GM21529 (cell line): Measurements from ENCODE around the gene TMEM143.
"Not testable (repeated sequence)": the region's sequence is repeated elsewhere in the genome, so short reads cannot be mapped to it uniquely, and the experiment has no call there.

Experiments
- ATAC-seq: cut with Tn5 transposase; IDR thresholded peaks from one replicate; pipeline ENCODE4 v1.9.1; 2021; ENCODE audit not compliant: unreplicated experiment

TMEM143 gene

GRCh38 chr19:48297975-48298374, 65.8 kb downstream of the TMEM143 start:
- no peak for ATAC-seq

DNA sequence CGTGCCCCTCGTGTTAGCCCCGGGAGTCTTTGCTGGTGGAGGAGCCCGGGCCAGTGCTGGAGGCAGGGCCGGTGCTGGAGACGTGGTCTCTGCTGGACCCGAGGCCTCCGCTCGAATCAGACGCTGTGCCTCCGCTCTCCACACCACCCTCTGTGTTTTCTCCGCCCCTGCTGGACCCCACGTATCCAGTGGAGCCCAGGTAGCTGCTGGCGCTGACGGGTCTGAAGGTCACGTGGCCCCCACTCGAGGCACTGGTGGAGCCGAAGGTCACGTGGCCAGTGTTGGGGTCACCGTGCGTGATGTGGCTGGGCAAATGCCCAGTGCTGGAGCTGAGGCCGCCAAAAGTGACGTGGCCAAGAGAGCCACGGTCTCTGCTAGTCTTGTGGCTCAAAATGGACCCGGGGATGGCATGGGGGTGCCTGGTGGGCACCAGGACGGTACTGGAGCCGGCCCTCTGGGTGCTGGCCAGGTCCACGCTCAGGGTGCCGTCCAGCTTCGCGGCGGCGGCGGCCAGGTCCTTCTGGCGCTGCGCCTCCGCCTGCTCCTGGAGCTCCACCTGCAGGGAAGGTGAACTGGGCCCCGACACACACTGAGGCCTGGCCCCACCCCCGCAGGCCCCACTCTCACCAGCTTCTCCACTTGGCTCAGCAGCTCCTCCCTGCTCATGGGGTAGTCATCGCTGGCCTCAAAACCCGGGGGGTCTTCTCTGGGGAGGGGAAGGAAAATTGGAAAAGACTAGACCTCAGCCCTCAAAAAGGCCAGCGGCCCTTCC, 66.6 kb downstream of the TMEM143 start:
- ATAC-seq: no peak

GRCh38 chr19:48295458-48295857, 68.3 kb downstream of the TMEM143 start:
- no peak for ATAC-seq

GRCh38 chr19:48292798-48293197, 70.9 kb downstream of the TMEM143 start:
- no peak for ATAC-seq

- not testable (repeated sequence) for ATAC-seq
These were observed 72.3 kb downstream of the TMEM143 start for GRCh38 chr19:48291489-48291815.

DNA sequence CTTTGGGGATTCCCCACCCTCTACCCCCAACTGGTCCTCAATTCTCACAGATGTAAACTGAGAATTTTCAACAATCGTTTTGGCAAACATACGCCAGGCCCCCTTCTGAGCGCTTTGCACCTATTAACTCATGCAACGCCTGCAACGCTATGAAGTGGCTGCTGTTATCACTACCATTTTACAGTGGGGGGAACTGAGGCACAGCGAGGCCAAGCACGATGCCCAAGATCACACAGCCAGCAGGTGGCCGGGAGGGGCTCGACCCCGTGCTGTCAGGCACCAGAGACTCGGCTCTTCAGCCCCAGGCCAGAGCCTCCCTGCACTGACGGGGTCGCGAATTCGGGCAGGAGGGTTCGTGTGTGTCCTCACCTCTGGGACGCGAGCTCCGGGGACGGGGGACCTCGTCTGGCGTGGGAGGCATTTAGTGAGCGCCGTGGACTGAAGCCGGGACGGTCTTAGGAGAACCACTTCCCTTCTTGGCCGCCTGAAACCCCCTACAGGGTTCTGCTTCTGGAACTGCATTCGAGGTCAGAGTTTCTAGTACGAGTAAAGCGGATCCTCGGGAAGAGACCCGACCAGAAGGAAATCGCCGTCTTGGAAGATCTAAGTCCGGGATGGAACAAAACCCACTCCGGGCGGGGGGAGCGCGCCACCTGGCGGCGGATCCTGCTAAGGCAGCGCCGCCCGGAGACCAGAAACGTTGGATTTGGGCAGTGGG, 72.8 kb downstream of the TMEM143 start:
- no peak for ATAC-seq

GRCh38 chr19:48290401-48290770, 73.4 kb downstream of the TMEM143 start:
- ATAC-seq: no peak

- ATAC-seq: no peak
These were observed 76.0 kb downstream of the TMEM143 start for GRCh38 chr19:48287748-48288147.

GRCh38 chr19:48284896-48285295, 78.8 kb downstream of the TMEM143 start:
- no peak for ATAC-seq

DNA sequence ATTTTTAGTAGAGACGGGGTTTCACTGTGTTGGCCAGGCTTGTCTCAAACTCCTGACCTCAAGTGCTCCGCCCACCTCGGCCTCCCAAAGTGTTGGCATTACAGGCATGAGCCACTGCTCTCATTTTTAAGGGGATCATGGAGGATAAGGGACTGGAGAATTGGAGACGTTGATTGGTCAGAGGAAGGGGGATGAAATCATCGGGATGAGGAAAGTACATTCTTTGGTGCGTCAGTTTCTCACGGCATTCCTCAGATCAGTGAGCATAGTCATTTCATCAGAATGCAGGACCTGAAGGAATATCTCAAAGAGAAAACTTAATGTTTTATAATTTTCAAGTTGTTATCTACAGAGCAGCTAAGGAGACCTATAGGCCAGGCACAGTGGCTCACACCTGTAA, 79.8 kb downstream of the TMEM143 start:
- no peak for ATAC-seq
